Activated naive CD8-positive, alpha-beta T cell treated with anti-CD3 and anti-CD28 coated beads, Interleukin-2, amount 50 U/mL, for 24 hours (primary cell): ENCODE results near the gene ID1.
"Not testable (repeated sequence)": the region's sequence is repeated elsewhere in the genome, so short reads cannot be mapped to it uniquely, and the experiment has no call there.

Source experiments
- ATAC-seq: fragments of 150-1000 bp; cut with Tn5 transposase; one replicate; pipeline ENCODE4 v1.10.0; 2021
- DNase-seq: peaks from one replicate; pipeline ENCODE4 v3.0.0; 2021
- H3K27ac Mint-ChIP-seq: one replicate; pipeline ENCODE4 v1.8.0; 2021; ENCODE audit warnings: mild to moderate bottlenecking, mixed read lengths
- H3K27me3 Mint-ChIP-seq: one replicate; pipeline ENCODE4 v1.8.0; 2021; ENCODE audit warnings: mixed read lengths
- H3K36me3 Mint-ChIP-seq: one replicate; pipeline ENCODE4 v1.8.0; 2021; ENCODE audit warnings: low read depth, mixed read lengths
- H3K4me1 Mint-ChIP-seq: one replicate; pipeline ENCODE4 v1.8.0; 2021; ENCODE audit warnings: mixed read lengths
- H3K4me3 Mint-ChIP-seq: one replicate; pipeline ENCODE4 v1.8.0; 2021; ENCODE audit warnings: mild to moderate bottlenecking, moderate library complexity, mixed read lengths
- H3K9me3 Mint-ChIP-seq: one replicate; pipeline ENCODE4 v1.8.0; 2021; ENCODE audit warnings: mixed read lengths

Gene ID1

GRCh38 chr20:31628057-31628456 is 23.0 kb downstream of the ID1 start:
- not testable (repeated sequence) for H3K36me3 Mint-ChIP-seq, H3K4me1 Mint-ChIP-seq, H3K4me3 Mint-ChIP-seq, DNase-seq, ATAC-seq, H3K9me3 Mint-ChIP-seq, H3K27ac Mint-ChIP-seq, H3K27me3 Mint-ChIP-seq

DNA sequence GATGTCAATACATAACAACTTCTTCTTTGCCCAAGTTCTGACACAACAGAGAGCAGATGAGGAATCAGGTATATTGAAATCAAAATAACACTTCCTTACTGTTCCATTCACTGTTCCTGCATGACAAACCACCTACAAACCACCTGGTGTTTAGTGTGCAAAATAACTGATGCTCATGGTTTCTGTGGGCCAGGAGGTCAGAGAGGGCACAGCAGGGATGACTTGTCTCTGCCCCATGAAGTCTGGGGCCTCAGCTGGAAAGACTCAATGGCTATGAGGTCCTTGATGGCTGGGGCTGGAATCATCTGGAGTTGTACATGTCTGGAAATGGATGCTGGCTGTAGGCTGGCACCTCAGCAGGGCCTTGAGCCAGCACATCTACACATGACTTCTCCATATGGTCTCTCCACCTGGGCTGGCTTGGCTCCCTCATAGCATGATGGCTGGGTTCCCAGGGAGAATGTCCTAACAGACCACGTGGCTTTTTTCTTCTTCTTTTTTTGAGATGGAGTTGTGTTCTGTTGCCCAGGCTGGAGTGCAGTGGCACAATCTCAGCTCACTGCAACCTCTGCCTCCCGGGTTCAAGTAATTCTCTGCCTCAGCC is 25.2 kb downstream of the ID1 start:
- Mint-ChIP-seq H3K27me3 (no peaks in the 10 kb centered on the region), H3K4me1 (no peaks in the 10 kb centered on the region), H3K27ac (no peak overlapping the region), H3K36me3 (no peaks in the 10 kb centered on the region), H3K9me3 (no peaks in the 10 kb centered on the region), H3K4me3 (no peak overlapping the region)
- ATAC-seq, result peak; percentile 63
- no peak for DNase-seq

DNA sequence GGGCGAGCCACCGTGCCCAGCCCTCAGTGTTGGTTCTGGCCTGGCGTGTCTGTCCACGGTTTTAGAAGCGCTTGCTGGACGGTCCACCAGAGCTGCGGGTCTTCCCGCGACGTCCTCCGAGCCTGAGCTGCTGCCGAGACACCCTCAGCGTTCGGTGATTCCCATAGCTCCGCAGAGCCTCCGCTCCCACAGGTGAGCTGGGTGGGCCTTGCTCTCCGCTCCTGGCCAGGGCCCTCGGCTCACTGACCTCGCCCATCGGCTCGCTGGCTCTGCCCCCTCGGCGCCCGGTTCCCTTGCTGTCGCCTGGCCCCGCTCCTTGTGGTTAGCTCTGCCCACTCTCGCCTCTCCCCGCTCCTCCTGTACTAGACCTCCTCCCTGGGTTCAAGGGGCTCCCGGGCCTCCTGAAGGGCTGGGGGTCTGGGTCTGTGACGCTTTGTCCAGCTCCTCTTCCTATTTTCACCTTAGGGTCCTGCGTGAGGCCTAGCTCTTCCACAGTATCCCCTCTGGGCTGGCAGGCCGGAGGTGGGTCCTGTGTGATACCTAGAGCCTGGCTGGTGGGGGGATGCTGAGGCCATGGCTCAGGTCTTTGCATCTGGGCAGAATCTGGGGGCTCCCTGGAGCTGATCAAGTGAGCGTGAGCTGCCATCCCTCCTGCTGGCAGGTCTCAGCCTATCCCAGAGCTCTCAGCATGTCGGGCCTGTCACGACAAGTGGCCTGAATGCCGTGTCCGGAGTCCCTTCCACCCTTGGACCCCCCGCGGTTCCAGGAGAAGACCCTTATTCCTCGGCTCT is 27.7 kb downstream of the ID1 start:
- H3K36me3 Mint-ChIP-seq, result no peaks in the 10 kb centered on the region
- no peak overlapping the region for H3K4me3 Mint-ChIP-seq
- ATAC-seq (no peak), DNase-seq (no peak)
- no peaks in the 10 kb centered on the region for H3K27me3 Mint-ChIP-seq
- H3K9me3 Mint-ChIP-seq, result no peaks in the 10 kb centered on the region
- no peak overlapping the region for H3K27ac Mint-ChIP-seq
- H3K4me1 Mint-ChIP-seq, result no peaks in the 10 kb centered on the region

- H3K36me3 Mint-ChIP-seq, result no peaks in the 10 kb centered on the region
- no peak overlapping the region for H3K27ac Mint-ChIP-seq
- no peaks in the 10 kb centered on the region for H3K4me1 Mint-ChIP-seq
- H3K9me3 Mint-ChIP-seq, result no peaks in the 10 kb centered on the region
- DNase-seq (no peak), ATAC-seq (no peak)
- H3K27me3 Mint-ChIP-seq, result no peaks in the 10 kb centered on the region
- H3K4me3 Mint-ChIP-seq, result no peak overlapping the region
These were observed 28.3 kb downstream of the ID1 start for GRCh38 chr20:31633339-31633914.

GRCh38 chr20:31637660-31638059 is 32.6 kb downstream of the ID1 start, which contains the start of gene COX4I2:
Gene COX4I2, plus strand, starts transcription at chr20:31637912. Its CDS starts 1,106 bp downstream, at chr20:31639018.
- ATAC-seq (no peak), DNase-seq (no peak)
- Mint-ChIP-seq H3K4me1 (peaks cover 11% of the 10 kb centered on the region), H3K27ac (no peak within 1 kb of the TSS), H3K27me3 (peaks cover 16% of the 10 kb centered on the region), H3K4me3 (no peak within 1 kb of the TSS), H3K36me3 (no peaks in the 10 kb centered on the region), H3K9me3 (no peaks in the 10 kb centered on the region)

GRCh38 chr20:31638317-31638716 is 33.2 kb downstream of the ID1 start:
- peaks cover 16% of the 10 kb centered on the region for H3K4me1 Mint-ChIP-seq
- ATAC-seq, result no peak
- no peak for DNase-seq
- no peaks in the 10 kb centered on the region for H3K9me3 Mint-ChIP-seq
- H3K27me3 Mint-ChIP-seq, result peaks cover 16% of the 10 kb centered on the region
- no peak overlapping the region for H3K4me3 Mint-ChIP-seq
- H3K27ac Mint-ChIP-seq, result no peak overlapping the region
- no peaks in the 10 kb centered on the region for H3K36me3 Mint-ChIP-seq

DNA sequence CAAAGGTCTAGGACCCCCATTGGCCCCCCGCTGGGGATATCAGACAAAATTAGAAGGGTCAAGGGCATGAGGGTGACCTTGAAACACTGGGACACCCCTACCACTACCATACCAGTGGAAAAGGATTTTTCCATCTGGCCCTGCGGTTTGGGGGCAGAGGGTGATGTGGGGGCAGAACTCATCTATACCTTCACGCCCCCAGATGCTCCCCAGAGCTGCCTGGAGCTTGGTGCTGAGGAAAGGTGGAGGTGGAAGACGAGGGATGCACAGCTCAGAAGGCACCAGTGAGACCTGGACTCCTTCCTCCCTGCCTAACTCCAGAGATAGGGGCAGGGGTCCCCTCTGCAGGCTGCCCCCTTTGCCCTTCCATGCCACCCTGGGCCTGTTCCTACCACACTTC is 33.7 kb downstream of the ID1 start:
- no peaks in the 10 kb centered on the region for H3K36me3 Mint-ChIP-seq
- H3K4me1 Mint-ChIP-seq, result peaks cover 16% of the 10 kb centered on the region
- H3K4me3 Mint-ChIP-seq, result no peak overlapping the region
- no peak for DNase-seq
- H3K27ac Mint-ChIP-seq, result no peak overlapping the region
- H3K9me3 Mint-ChIP-seq, result no peaks in the 10 kb centered on the region
- ATAC-seq, result no peak
- H3K27me3 Mint-ChIP-seq, result peaks cover 16% of the 10 kb centered on the region

- no peaks in the 10 kb centered on the region for H3K9me3 Mint-ChIP-seq
- H3K36me3 Mint-ChIP-seq, result no peaks in the 10 kb centered on the region
- ATAC-seq (no peak), DNase-seq (no peak)
- H3K27ac Mint-ChIP-seq, result no peak overlapping the region
- peaks cover 16% of the 10 kb centered on the region for H3K4me1 Mint-ChIP-seq
- H3K4me3 Mint-ChIP-seq, result no peak overlapping the region
- peaks cover 16% of the 10 kb centered on the region for H3K27me3 Mint-ChIP-seq
These were observed 35.2 kb downstream of the ID1 start for GRCh38 chr20:31640259-31640658.

DNA sequence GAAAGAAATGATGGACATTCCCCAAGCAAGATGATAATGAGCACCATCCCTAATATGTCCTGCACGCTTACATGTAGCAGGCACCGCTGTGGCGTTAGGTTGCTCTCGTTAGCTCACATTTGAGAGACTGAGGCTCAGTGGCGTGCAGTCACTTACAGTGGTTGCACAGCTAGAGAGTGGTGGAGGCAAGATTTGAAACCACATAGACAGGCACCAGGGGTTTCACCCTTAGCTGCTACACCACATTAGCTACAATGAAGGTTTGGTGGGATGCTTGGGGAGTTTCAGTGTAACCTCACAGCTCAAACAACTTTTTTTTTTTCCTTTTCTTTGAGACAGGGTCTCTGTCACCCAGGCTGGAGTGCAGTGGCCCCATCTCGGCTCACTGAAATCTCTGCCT is 36.3 kb downstream of the ID1 start:
- H3K4me3 Mint-ChIP-seq, result no peak overlapping the region
- H3K9me3 Mint-ChIP-seq, result no peaks in the 10 kb centered on the region
- no peak overlapping the region for H3K27ac Mint-ChIP-seq
- no peaks in the 10 kb centered on the region for H3K36me3 Mint-ChIP-seq
- ATAC-seq, result peak; percentile 86
- DNase-seq, result no peak
- peaks cover 16% of the 10 kb centered on the region for H3K4me1 Mint-ChIP-seq
- H3K27me3 Mint-ChIP-seq, result peaks cover 16% of the 10 kb centered on the region

DNA sequence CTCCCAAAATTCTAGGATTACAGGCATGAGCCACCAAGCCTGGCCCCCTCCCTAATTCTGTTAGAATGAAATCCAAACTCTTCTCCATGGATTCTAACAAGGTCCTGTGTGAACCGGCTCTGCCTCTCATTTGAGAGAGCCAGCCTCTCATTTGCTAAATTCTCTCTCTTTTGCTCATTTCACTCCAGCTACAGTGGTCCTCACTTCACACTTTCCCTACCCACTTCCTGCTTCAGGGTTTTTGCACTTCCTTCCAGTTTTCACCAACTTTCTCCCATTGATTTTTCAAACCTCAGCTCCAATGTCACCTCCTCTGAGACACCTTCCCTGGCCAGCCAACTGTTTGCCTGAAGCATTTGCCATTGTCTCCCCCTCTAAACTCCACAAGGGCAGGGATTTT is 37.7 kb downstream of the ID1 start:
- no peak for ATAC-seq
- Mint-ChIP-seq H3K27ac (no peak overlapping the region), H3K4me1 (peaks cover 16% of the 10 kb centered on the region), H3K4me3 (no peak overlapping the region), H3K9me3 (no peaks in the 10 kb centered on the region), H3K36me3 (no peaks in the 10 kb centered on the region), H3K27me3 (peaks cover 16% of the 10 kb centered on the region)
- no peak for DNase-seq

DNA sequence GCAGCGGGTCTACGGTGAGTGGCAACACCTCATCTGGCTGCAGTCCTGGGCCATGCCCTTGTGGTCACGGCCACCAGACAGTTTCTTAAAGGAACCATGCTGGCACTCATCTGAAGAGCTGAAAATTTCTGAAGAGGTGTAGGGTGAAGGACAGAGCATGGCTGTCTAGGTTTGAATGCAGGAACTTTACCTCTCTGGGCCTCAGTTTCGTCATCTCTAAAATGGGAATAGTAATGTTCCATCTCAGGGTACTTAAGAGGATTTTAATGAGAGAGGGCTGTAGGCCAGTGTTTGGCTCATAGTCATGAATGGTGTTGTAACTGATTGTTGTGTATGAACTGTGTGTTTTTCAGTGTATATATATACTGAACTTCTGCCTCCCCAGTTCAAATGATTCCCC is 38.4 kb downstream of the ID1 start:
- Mint-ChIP-seq H3K36me3 (no peaks in the 10 kb centered on the region), H3K4me3 (no peak overlapping the region), H3K9me3 (no peaks in the 10 kb centered on the region), H3K27ac (no peak overlapping the region), H3K4me1 (peaks cover 16% of the 10 kb centered on the region), H3K27me3 (peaks cover 16% of the 10 kb centered on the region)
- ATAC-seq (no peak), DNase-seq (no peak)

DNA sequence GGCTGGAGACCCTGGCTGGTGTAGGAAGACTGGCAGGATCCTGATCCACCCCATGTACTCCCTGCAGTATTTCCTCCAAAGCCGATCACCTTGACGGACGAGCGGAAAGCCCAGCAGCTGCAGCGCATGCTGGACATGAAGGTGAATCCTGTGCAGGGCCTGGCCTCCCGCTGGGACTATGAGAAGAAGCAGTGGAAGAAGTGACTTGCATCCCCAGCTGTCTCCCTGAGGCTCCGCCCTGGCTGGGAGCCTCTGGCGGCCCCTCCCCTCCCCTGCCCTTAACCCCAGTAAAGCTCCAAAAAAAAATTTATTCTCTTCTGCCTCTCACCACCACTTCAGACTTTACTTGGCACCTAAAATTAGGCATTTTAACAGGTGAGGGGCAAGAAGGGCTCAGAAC is 39.6 kb downstream of the ID1 start:
- no peak for ATAC-seq

GRCh38 chr20:31648104-31648503 is 43.0 kb downstream of the ID1 start:
- not testable (repeated sequence) for H3K4me3 Mint-ChIP-seq, H3K36me3 Mint-ChIP-seq, H3K27ac Mint-ChIP-seq, ATAC-seq, H3K4me1 Mint-ChIP-seq, H3K27me3 Mint-ChIP-seq, DNase-seq, H3K9me3 Mint-ChIP-seq

More for the DNA sequence above, 39.6 kb downstream of the ID1 start:
- Mint-ChIP-seq H3K36me3 (no peaks in the 10 kb centered on the region), H3K4me1 (peaks cover 16% of the 10 kb centered on the region), H3K4me3 (no peak overlapping the region), H3K9me3 (no peaks in the 10 kb centered on the region), H3K27me3 (peaks cover 16% of the 10 kb centered on the region), H3K27ac (no peak overlapping the region)
- DNase-seq, result no peak

DNA sequence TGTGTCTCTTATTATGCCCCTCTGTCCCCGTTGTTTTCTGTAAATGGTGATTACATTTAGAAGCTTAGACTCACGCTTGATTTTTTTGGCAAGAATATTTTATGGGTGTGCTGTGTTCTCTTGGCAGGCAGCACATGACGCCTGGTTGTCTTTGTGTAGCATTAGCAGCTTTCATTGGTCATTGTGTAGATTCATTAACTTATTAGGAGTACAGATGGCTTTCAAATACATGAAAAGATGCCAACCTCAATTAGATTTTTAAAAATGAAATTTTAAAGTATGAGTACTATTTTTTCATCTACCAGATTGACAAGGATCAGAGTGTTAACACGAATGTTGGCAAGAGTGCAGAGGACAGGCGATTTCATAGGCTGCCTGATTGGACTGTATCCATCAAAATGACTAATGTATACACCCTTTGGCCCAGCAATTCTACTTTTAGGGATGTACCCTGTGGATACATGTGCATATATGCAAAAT is 47.9 kb downstream of the ID1 start:
- no peaks in the 10 kb centered on the region for H3K36me3 Mint-ChIP-seq
- DNase-seq, result no peak
- H3K4me3 Mint-ChIP-seq, result no peak overlapping the region
- H3K9me3 Mint-ChIP-seq, result no peaks in the 10 kb centered on the region
- H3K27me3 Mint-ChIP-seq, result peaks cover 1% of the 10 kb centered on the region
- no peak overlapping the region for H3K27ac Mint-ChIP-seq
- no peak for ATAC-seq
- H3K4me1 Mint-ChIP-seq, result no peaks in the 10 kb centered on the region

GRCh38 chr20:31653561-31653960 is 48.5 kb downstream of the ID1 start:
- Mint-ChIP-seq H3K4me1 (no peaks in the 10 kb centered on the region), H3K9me3 (no peaks in the 10 kb centered on the region), H3K4me3 (no peak overlapping the region)

More at GRCh38 chr20:31653561-31653960, 48.5 kb downstream of the ID1 start:
- DNase-seq, result no peak
- H3K36me3 Mint-ChIP-seq, result no peaks in the 10 kb centered on the region
- H3K27ac Mint-ChIP-seq, result no peak overlapping the region
- H3K27me3 Mint-ChIP-seq, result peaks cover 1% of the 10 kb centered on the region
- no peak for ATAC-seq
